Measurements from ENCODE around the gene VEGFD.

The VEGFD gene

GRCh38 chrX:15410430-15410829 lies 26.2 kb upstream of the VEGFD start:
- Histone ChIP-seq H3K36me3 (ENCODE audit: control insufficient read depth, insufficient read depth, low read length) (no peaks in the 10 kb centered on the region), H3K9me3 (ENCODE audit: control insufficient read depth, low read length) (no peaks in the 10 kb centered on the region), H3K27ac (ENCODE audit: insufficient read depth, low read length, poor library complexity, severe bottlenecking) (no peak overlapping the region), H3K4me3 (ENCODE audit: insufficient read depth, low read depth, low read length, poor library complexity, severe bottlenecking) (no peak overlapping the region), H3K27me3 (replicated peaks; ENCODE audit: control insufficient read depth, insufficient read depth, low read length, poor library complexity, severe bottlenecking) (no peaks in the 10 kb centered on the region), H3K4me1 (ENCODE audit: control insufficient read depth, insufficient read depth, low read length, poor library complexity, severe bottlenecking) (no peaks in the 10 kb centered on the region)
- no peak for DNase-seq

- Histone ChIP-seq H3K27me3 (replicated peaks; ENCODE audit: control insufficient read depth, insufficient read depth, low read length, poor library complexity, severe bottlenecking) (no peaks in the 10 kb centered on the region), H3K4me1 (ENCODE audit: control insufficient read depth, insufficient read depth, low read length, poor library complexity, severe bottlenecking) (no peaks in the 10 kb centered on the region), H3K9me3 (ENCODE audit: control insufficient read depth, low read length) (no peaks in the 10 kb centered on the region), H3K4me3 (ENCODE audit: insufficient read depth, low read depth, low read length, poor library complexity, severe bottlenecking) (no peak overlapping the region), H3K27ac (ENCODE audit: insufficient read depth, low read length, poor library complexity, severe bottlenecking) (no peak overlapping the region), H3K36me3 (ENCODE audit: control insufficient read depth, insufficient read depth, low read length) (no peaks in the 10 kb centered on the region)
- DNase-seq = no peak
Measured at GRCh38 chrX:15405846-15406245, 21.6 kb upstream of the VEGFD start.

DNA sequence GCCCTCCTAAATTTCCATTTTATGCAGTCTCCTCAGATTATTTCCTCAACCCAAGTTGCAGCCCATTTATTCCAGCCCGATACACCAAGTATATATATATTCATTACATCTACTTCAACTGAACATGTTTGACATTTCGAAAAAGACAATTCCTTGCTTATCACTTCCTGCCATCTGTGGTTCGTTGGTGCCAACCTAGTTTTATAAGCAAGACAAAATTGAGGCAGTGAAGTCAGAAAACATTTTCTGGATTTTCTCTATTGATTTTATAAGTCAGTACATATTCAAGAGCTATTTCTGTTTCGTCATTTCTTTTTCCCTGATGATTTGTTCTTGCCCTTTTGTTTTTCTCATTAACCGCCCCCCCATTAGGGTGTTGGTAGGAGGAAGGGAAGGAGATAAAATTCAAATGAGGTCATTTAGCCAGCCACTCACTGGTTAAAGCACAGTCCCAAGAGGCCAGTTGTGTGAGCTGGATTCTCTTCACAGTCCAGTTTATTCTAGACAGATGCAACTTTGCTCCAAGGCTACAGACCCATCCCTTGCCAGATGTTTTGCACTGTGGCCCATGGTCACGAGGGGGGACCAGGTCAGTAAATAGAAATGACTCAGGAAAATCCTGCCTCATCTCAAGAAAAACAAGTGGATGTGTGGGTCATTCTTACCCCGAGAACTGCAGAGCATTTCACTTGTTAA lies 20.3 kb upstream of the VEGFD start:
- no peak for DNase-seq
- no peaks in the 10 kb centered on the region for H3K27me3 ChIP-seq (replicated peaks; ENCODE audit: control insufficient read depth, insufficient read depth, low read length, poor library complexity, severe bottlenecking)
- no peak overlapping the region for H3K27ac ChIP-seq (ENCODE audit: insufficient read depth, low read length, poor library complexity, severe bottlenecking)
- H3K4me3 ChIP-seq (ENCODE audit: insufficient read depth, low read depth, low read length, poor library complexity, severe bottlenecking) = no peak overlapping the region
- no peaks in the 10 kb centered on the region for H3K9me3 ChIP-seq (ENCODE audit: control insufficient read depth, low read length)
- H3K36me3 ChIP-seq (ENCODE audit: control insufficient read depth, insufficient read depth, low read length) = no peaks in the 10 kb centered on the region
- no peaks in the 10 kb centered on the region for H3K4me1 ChIP-seq (ENCODE audit: control insufficient read depth, insufficient read depth, low read length, poor library complexity, severe bottlenecking)

- H3K36me3 ChIP-seq (ENCODE audit: control insufficient read depth, insufficient read depth, low read length) = no peaks in the 10 kb centered on the region
- H3K4me1 ChIP-seq (ENCODE audit: control insufficient read depth, insufficient read depth, low read length, poor library complexity, severe bottlenecking) = no peaks in the 10 kb centered on the region
- H3K9me3 ChIP-seq (ENCODE audit: control insufficient read depth, low read length) = no peaks in the 10 kb centered on the region
- H3K4me3 ChIP-seq (ENCODE audit: insufficient read depth, low read depth, low read length, poor library complexity, severe bottlenecking) = no peak overlapping the region
- H3K27ac ChIP-seq (ENCODE audit: insufficient read depth, low read length, poor library complexity, severe bottlenecking) = no peak overlapping the region
- DNase-seq = no peak
- no peaks in the 10 kb centered on the region for H3K27me3 ChIP-seq (replicated peaks; ENCODE audit: control insufficient read depth, insufficient read depth, low read length, poor library complexity, severe bottlenecking)
Measured at GRCh38 chrX:15401378-15401777, 17.2 kb upstream of the VEGFD start.

- H3K27me3 ChIP-seq (replicated peaks; ENCODE audit: control insufficient read depth, insufficient read depth, low read length, poor library complexity, severe bottlenecking) = no peaks in the 10 kb centered on the region
- H3K4me3 ChIP-seq (ENCODE audit: insufficient read depth, low read depth, low read length, poor library complexity, severe bottlenecking) = no peak overlapping the region
- no peak overlapping the region for H3K27ac ChIP-seq (ENCODE audit: insufficient read depth, low read length, poor library complexity, severe bottlenecking)
- no peaks in the 10 kb centered on the region for H3K4me1 ChIP-seq (ENCODE audit: control insufficient read depth, insufficient read depth, low read length, poor library complexity, severe bottlenecking)
- H3K9me3 ChIP-seq (ENCODE audit: control insufficient read depth, low read length) = no peaks in the 10 kb centered on the region
- no peak for DNase-seq
- no peaks in the 10 kb centered on the region for H3K36me3 ChIP-seq (ENCODE audit: control insufficient read depth, insufficient read depth, low read length)
Measured at GRCh38 chrX:15399962-15400391, 15.8 kb upstream of the VEGFD start.

GRCh38 chrX:15398874-15399273 lies 14.7 kb upstream of the VEGFD start:
- no peak for DNase-seq
- Histone ChIP-seq H3K36me3 (ENCODE audit: control insufficient read depth, insufficient read depth, low read length) (no peaks in the 10 kb centered on the region), H3K4me3 (ENCODE audit: insufficient read depth, low read depth, low read length, poor library complexity, severe bottlenecking) (no peak overlapping the region), H3K27ac (ENCODE audit: insufficient read depth, low read length, poor library complexity, severe bottlenecking) (no peak overlapping the region), H3K27me3 (replicated peaks; ENCODE audit: control insufficient read depth, insufficient read depth, low read length, poor library complexity, severe bottlenecking) (no peaks in the 10 kb centered on the region), H3K9me3 (ENCODE audit: control insufficient read depth, low read length) (no peaks in the 10 kb centered on the region), H3K4me1 (ENCODE audit: control insufficient read depth, insufficient read depth, low read length, poor library complexity, severe bottlenecking) (no peaks in the 10 kb centered on the region)

- Histone ChIP-seq H3K4me3 (ENCODE audit: insufficient read depth, low read depth, low read length, poor library complexity, severe bottlenecking) (no peak overlapping the region), H3K27ac (ENCODE audit: insufficient read depth, low read length, poor library complexity, severe bottlenecking) (no peak overlapping the region), H3K36me3 (ENCODE audit: control insufficient read depth, insufficient read depth, low read length) (no peaks in the 10 kb centered on the region), H3K27me3 (replicated peaks; ENCODE audit: control insufficient read depth, insufficient read depth, low read length, poor library complexity, severe bottlenecking) (no peaks in the 10 kb centered on the region), H3K4me1 (ENCODE audit: control insufficient read depth, insufficient read depth, low read length, poor library complexity, severe bottlenecking) (no peaks in the 10 kb centered on the region), H3K9me3 (ENCODE audit: control insufficient read depth, low read length) (no peaks in the 10 kb centered on the region)
- no peak for DNase-seq
Measured at GRCh38 chrX:15395789-15396188, 11.6 kb upstream of the VEGFD start.

DNA sequence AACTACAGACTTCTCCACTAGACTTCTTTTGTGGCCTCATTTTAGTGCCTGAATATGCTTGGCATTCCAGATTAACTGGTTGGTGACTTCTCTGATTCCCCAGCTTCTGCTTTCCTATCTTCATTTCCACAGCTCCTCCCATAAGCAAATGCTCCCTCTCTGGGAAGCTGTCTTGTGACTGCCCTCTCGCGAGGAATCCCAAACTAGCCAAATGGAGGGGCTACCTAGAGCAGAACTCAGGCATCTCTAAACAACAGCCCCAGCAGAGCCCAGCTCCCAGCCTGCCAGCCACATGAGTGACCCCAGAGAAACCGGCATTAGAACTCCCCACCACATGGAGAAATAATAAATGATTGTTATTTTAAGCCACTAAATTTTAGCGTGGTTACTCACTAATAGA lies 7.6 kb upstream of the VEGFD start:
- no peak for DNase-seq
- H3K27ac ChIP-seq (ENCODE audit: insufficient read depth, low read length, poor library complexity, severe bottlenecking) = no peak overlapping the region
- no peaks in the 10 kb centered on the region for H3K36me3 ChIP-seq (ENCODE audit: control insufficient read depth, insufficient read depth, low read length)

DNA sequence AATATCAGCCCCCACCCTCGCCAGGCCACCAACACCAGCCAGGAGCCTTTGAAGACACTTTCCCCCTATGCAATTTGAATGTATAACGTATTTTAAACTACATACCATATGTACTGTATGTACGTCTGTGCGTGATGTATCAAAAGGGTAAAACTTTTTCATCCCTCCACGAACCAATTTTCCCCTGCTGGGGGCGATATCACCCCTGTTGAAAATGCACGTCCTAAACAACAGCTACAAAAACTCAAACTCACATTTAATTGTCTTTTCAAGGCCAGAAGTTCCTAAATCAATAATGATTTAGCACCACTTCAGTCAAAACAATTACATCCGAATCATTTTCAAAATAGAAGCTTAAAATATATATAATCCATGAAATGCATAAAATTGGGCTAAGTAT lies 1.4 kb downstream of the VEGFD start:
- no peaks in the 10 kb centered on the region for H3K27me3 ChIP-seq (replicated peaks; ENCODE audit: control insufficient read depth, insufficient read depth, low read length, poor library complexity, severe bottlenecking)
- H3K27ac ChIP-seq (ENCODE audit: insufficient read depth, low read length, poor library complexity, severe bottlenecking) = no peak overlapping the region
- no peaks in the 10 kb centered on the region for H3K9me3 ChIP-seq (ENCODE audit: control insufficient read depth, low read length)
- H3K36me3 ChIP-seq (ENCODE audit: control insufficient read depth, insufficient read depth, low read length) = no peaks in the 10 kb centered on the region
- no peak for DNase-seq
- no peak overlapping the region for H3K4me3 ChIP-seq (ENCODE audit: insufficient read depth, low read depth, low read length, poor library complexity, severe bottlenecking)
- no peaks in the 10 kb centered on the region for H3K4me1 ChIP-seq (ENCODE audit: control insufficient read depth, insufficient read depth, low read length, poor library complexity, severe bottlenecking)

More for the DNA sequence above, 7.6 kb upstream of the VEGFD start:
- Histone ChIP-seq H3K4me1 (ENCODE audit: control insufficient read depth, insufficient read depth, low read length, poor library complexity, severe bottlenecking) (no peaks in the 10 kb centered on the region), H3K9me3 (ENCODE audit: control insufficient read depth, low read length) (no peaks in the 10 kb centered on the region), H3K27me3 (replicated peaks; ENCODE audit: control insufficient read depth, insufficient read depth, low read length, poor library complexity, severe bottlenecking) (no peaks in the 10 kb centered on the region), H3K4me3 (ENCODE audit: insufficient read depth, low read depth, low read length, poor library complexity, severe bottlenecking) (no peak overlapping the region)

DNA sequence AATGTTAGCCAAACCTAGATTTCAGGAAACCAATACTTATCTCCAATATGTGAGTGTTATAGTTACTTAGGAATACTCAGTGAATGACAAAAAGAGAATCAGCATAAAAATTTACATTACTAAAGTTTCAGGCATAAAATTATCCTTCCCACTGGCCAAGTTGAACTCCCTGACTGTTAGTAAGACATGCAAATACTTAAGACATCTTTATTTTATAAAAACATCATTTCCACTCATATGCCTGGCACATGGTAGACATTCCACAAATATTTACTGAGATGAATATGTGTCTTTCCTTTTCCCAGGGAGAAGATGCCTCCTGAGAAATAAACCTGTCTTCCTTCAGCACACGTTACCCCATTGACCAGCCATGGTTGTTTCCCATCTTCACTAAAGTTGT lies 7.3 kb downstream of the VEGFD start:
- no peak overlapping the region for H3K4me3 ChIP-seq (ENCODE audit: insufficient read depth, low read depth, low read length, poor library complexity, severe bottlenecking)
- no peaks in the 10 kb centered on the region for H3K4me1 ChIP-seq (ENCODE audit: control insufficient read depth, insufficient read depth, low read length, poor library complexity, severe bottlenecking)
- no peak for DNase-seq
- H3K9me3 ChIP-seq (ENCODE audit: control insufficient read depth, low read length) = no peaks in the 10 kb centered on the region
- no peaks in the 10 kb centered on the region for H3K36me3 ChIP-seq (ENCODE audit: control insufficient read depth, insufficient read depth, low read length)
- H3K27me3 ChIP-seq (replicated peaks; ENCODE audit: control insufficient read depth, insufficient read depth, low read length, poor library complexity, severe bottlenecking) = no peaks in the 10 kb centered on the region
- H3K27ac ChIP-seq (ENCODE audit: insufficient read depth, low read length, poor library complexity, severe bottlenecking) = no peak overlapping the region
